ENCODE results near the gene SRL. TPM values are rescaled to one million over a fixed set of nuclear protein-coding genes. Genes with fewer than 3 reads are reported as not detected.

Gene SRL
- total and polyA plus RNA-seq, 4 donors, result 0.14 to 0.22 (median 0.17) TPM

DNA sequence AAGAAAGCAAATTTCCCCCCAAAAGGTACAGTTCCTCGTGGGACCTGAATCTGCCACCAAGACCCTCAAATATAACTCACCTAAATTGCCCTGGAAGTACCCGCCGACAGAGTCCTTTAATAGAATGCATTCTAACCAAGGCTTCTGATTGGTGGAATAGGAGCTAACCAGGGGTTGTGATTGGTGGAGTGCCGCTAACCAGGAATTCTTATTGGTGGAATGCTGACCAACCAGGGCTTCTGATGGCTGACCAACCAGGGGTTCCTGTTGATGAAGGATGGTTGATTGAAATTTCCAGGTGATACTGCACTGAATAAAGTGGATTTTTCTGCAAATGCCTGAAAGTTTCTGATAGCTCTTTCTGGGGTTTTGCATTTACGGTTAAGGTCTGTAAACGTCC, 24.5 kb upstream of the SRL start:
- TF ChIP-seq FOXA2 (IDR thresholded peaks at IDR 0.05) (no peak), JUND (IDR thresholded peaks at IDR 0.05) (no peak), RAD21 (IDR thresholded peaks at IDR 0.05) (no peak)
- TF ChIP-seq, protein P1, sequence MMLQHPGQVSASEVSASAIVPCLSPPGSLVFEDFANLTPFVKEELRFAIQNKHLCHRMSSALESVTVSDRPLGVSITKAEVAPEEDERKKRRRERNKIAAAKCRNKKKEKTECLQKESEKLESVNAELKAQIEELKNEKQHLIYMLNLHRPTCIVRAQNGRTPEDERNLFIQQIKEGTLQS (IDR thresholded peaks at IDR 0.05), result no peak
- no peaks in the 10 kb centered on the region for H3K27me3 ChIP-seq (ENCODE audit: control insufficient read depth in 4 of 4, insufficient read depth in 4 of 4, low read length in 3 of 4)
- H3K9me3 ChIP-seq (ENCODE audit: control insufficient read depth in 4 of 4, low read length in 3 of 4), result no peaks in the 10 kb centered on the region
- no peak overlapping the region for H3K27ac ChIP-seq (ENCODE audit: low read depth in 1 of 2, low read length in 2 of 2)
- H3K4me3 ChIP-seq (ENCODE audit: low read depth in 1 of 3, low read length in 3 of 3), result no peak overlapping the region
- peaks cover 0 to 9% (median 0%) of the 10 kb centered on the region in 4 donors for H3K36me3 ChIP-seq (ENCODE audit: control insufficient read depth in 4 of 4, insufficient read depth in 3 of 4, low read depth in 1 of 4, low read length in 3 of 4)
- H3K9ac ChIP-seq (ENCODE audit: low read depth in 1 of 2, low read length in 2 of 2), result no peak overlapping the region
- peaks cover 4 to 21% (median 8%) of the 10 kb centered on the region in 4 donors for H3K4me1 ChIP-seq (ENCODE audit: control insufficient read depth in 4 of 4, insufficient read depth in 4 of 4, low read length in 3 of 4)
- no peak for DNase-seq (ENCODE audit: low spot score)
- WGBS, result 97% methylated on average over 6 of the region's 6 CpGs

GRCh38 chr16:4265676-4266075, 23.8 kb upstream of the SRL start:
- TF ChIP-seq YY1 (IDR thresholded peaks at IDR 0.05), result no peak
- no peak overlapping the region for H3K4me3 ChIP-seq (ENCODE audit: low read depth in 1 of 3, low read length in 3 of 3)
- WGBS, result 78% methylated on average over 7 of the region's 7 CpGs
- no peak overlapping the region for H3K9ac ChIP-seq (ENCODE audit: low read depth in 1 of 2, low read length in 2 of 2)
- H3K27me3 ChIP-seq (ENCODE audit: control insufficient read depth in 4 of 4, insufficient read depth in 4 of 4, low read length in 3 of 4), result no peaks in the 10 kb centered on the region
- H3K9me3 ChIP-seq (ENCODE audit: control insufficient read depth in 4 of 4, low read length in 3 of 4), result no peaks in the 10 kb centered on the region
- H3K36me3 ChIP-seq (ENCODE audit: control insufficient read depth in 4 of 4, insufficient read depth in 3 of 4, low read depth in 1 of 4, low read length in 3 of 4), result peaks cover 0 to 9% (median 0%) of the 10 kb centered on the region in 4 donors
- H3K4me1 ChIP-seq (ENCODE audit: control insufficient read depth in 4 of 4, insufficient read depth in 4 of 4, low read length in 3 of 4), result peaks cover 1 to 15% (median 3%) of the 10 kb centered on the region in 4 donors
- H3K27ac ChIP-seq (ENCODE audit: low read depth in 1 of 2, low read length in 2 of 2), result no peak overlapping the region
- DNase-seq (ENCODE audit: low spot score), result no peak

- no peak overlapping the region for H3K27ac ChIP-seq (ENCODE audit: low read depth in 1 of 2, low read length in 2 of 2)
- peaks cover 0 to 9% (median 3%) of the 10 kb centered on the region in 4 donors for H3K36me3 ChIP-seq (ENCODE audit: control insufficient read depth in 4 of 4, insufficient read depth in 3 of 4, low read depth in 1 of 4, low read length in 3 of 4)
- no peaks in the 10 kb centered on the region for H3K27me3 ChIP-seq (ENCODE audit: control insufficient read depth in 4 of 4, insufficient read depth in 4 of 4, low read length in 3 of 4)
- H3K4me3 ChIP-seq (ENCODE audit: low read depth in 1 of 3, low read length in 3 of 3), result no peak overlapping the region
- no peak for DNase-seq (ENCODE audit: low spot score)
- TF ChIP-seq EGR1 (IDR thresholded peaks at IDR 0.05; ENCODE audit: low read depth in 2 of 2), result no peak
- no peak for TF ChIP-seq FOXA1 (IDR thresholded peaks at IDR 0.05)
- TF ChIP-seq SP1 (IDR thresholded peaks at IDR 0.05), result no peak
- TF ChIP-seq, protein P2, sequence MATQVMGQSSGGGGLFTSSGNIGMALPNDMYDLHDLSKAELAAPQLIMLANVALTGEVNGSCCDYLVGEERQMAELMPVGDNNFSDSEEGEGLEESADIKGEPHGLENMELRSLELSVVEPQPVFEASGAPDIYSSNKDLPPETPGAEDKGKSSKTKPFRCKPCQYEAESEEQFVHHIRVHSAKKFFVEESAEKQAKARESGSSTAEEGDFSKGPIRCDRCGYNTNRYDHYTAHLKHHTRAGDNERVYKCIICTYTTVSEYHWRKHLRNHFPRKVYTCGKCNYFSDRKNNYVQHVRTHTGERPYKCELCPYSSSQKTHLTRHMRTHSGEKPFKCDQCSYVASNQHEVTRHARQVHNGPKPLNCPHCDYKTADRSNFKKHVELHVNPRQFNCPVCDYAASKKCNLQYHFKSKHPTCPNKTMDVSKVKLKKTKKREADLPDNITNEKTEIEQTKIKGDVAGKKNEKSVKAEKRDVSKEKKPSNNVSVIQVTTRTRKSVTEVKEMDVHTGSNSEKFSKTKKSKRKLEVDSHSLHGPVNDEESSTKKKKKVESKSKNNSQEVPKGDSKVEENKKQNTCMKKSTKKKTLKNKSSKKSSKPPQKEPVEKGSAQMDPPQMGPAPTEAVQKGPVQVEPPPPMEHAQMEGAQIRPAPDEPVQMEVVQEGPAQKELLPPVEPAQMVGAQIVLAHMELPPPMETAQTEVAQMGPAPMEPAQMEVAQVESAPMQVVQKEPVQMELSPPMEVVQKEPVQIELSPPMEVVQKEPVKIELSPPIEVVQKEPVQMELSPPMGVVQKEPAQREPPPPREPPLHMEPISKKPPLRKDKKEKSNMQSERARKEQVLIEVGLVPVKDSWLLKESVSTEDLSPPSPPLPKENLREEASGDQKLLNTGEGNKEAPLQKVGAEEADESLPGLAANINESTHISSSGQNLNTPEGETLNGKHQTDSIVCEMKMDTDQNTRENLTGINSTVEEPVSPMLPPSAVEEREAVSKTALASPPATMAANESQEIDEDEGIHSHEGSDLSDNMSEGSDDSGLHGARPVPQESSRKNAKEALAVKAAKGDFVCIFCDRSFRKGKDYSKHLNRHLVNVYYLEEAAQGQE (IDR thresholded peaks at IDR 0.05), result no peak
- no peak for TF ChIP-seq ZBTB33 (IDR thresholded peaks at IDR 0.05)
- no peak for TF ChIP-seq YY1 (IDR thresholded peaks at IDR 0.05)
- no peak for TF ChIP-seq GABPA (IDR thresholded peaks at IDR 0.05 in 1 of 2, conservative IDR thresholded peaks at IDR 0.05 in 1 of 2)
- no peak for TF ChIP-seq CTCF (IDR thresholded peaks at IDR 0.05; ENCODE audit: low read depth, low read length, missing input control)
- no peak for TF ChIP-seq JUND (IDR thresholded peaks at IDR 0.05)
- TF ChIP-seq HNF4G (IDR thresholded peaks at IDR 0.05), result no peak
- TF ChIP-seq, protein P3, sequence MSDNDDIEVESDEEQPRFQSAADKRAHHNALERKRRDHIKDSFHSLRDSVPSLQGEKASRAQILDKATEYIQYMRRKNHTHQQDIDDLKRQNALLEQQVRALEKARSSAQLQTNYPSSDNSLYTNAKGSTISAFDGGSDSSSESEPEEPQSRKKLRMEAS (IDR thresholded peaks at IDR 0.05), result no peak
- TF ChIP-seq NR2F2 (IDR thresholded peaks at IDR 0.05), result no peak
- no peak for TF ChIP-seq HNF4A (conservative IDR thresholded peaks at IDR 0.05)
- TF ChIP-seq, protein P1 (IDR thresholded peaks at IDR 0.05), result no peak
- no peak for TF ChIP-seq RAD21 (IDR thresholded peaks at IDR 0.05)
- no peak overlapping the region for H3K9ac ChIP-seq (ENCODE audit: low read depth in 1 of 2, low read length in 2 of 2)
- no peaks in the 10 kb centered on the region for H3K9me3 ChIP-seq (ENCODE audit: control insufficient read depth in 4 of 4, low read length in 3 of 4)
- H3K4me1 ChIP-seq (ENCODE audit: control insufficient read depth in 4 of 4, insufficient read depth in 4 of 4, low read length in 3 of 4), result peaks cover 0 to 11% (median 0%) of the 10 kb centered on the region in 4 donors
- WGBS, result 74% methylated on average over 5 of the region's 5 CpGs
These were observed 22.7 kb upstream of the SRL start for GRCh38 chr16:4264546-4264945.

All from liver (tissue), 9 donors.